ENCODE data around the gene ULK4.
A peak's percentile ranks its signal among the peaks of the same experiment; 100 is the strongest.

The ULK4 gene

DNA sequence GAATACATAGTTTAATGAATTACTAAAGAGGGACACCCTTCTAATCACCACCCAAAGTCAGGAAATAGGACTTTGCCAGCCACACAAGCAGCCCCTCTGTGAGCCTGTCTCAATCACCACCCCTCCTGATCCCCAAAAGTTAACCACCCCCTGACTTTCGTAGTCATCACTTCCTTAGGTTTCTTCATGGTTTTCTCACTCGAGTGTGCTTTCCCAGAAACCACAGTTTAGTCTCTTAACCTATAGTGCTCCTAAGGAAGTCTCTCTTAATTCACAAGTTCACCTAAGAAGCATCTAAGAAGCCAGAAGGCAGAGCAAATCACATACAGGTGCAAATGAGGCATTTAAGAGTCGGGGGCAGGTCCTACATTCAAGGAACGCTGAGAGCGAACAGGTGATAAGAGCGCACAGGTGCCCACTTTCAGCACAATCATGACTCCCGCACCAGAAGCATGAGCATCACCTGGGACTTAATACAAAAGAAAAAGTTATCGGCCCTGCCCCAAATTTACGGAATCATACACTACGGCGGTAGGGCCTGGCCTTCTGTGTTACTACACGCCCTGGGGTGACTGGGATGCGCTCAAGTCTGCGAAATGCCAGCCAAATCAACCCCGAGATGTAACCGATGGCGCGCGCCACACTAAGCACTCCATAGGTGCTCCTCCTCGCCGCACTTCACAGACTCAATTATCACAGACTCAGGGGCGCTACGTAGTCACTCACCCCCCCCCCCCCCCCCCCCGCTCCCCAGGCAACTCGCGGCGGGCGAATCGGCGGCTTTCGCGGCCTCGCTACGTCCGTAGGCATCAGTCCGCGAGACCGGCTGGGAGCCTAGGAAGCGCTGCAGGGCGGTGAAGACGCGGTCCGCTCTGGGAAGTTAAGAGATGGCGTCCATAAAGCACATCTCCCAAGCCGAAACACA lies 815 bp downstream of the ULK4 start (continued):
- no peak for TF ChIP-seq AEBP2 (tag by site-specific recombination; IDR thresholded peaks at IDR 0.05; ENCODE audit: borderline replicate concordance)
- no peak for TF ChIP-seq ZNF23 (tag by site-specific recombination; IDR thresholded peaks at IDR 0.05; ENCODE audit: borderline replicate concordance)
- TF ChIP-seq, protein P1, sequence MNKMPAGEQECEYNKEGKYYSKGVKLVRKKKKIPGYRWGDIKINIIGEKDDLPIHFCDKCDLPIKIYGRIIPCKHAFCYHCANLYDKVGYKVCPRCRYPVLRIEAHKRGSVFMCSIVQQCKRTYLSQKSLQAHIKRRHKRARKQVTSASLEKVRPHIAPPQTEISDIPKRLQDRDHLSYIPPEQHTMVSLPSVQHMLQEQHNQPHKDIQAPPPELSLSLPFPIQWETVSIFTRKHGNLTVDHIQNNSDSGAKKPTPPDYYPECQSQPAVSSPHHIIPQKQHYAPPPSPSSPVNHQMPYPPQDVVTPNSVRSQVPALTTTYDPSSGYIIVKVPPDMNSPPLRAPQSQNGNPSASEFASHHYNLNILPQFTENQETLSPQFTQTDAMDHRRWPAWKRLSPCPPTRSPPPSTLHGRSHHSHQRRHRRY (tag by site-specific recombination; IDR thresholded peaks at IDR 0.05): no peak
- TF ChIP-seq SCRT2 (tag by site-specific recombination; IDR thresholded peaks at IDR 0.05): peak; percentile 82
- no peak for TF ChIP-seq ZNF571 (tag by site-specific recombination; IDR thresholded peaks at IDR 0.05)
- no peak for TF ChIP-seq MYNN (tag by site-specific recombination; IDR thresholded peaks at IDR 0.05; ENCODE audit: borderline replicate concordance)
- no peak for TF ChIP-seq ZNF169 (tag by site-specific recombination; IDR thresholded peaks at IDR 0.05)
- no peak for TF ChIP-seq ZNF785 (tag by site-specific recombination; IDR thresholded peaks at IDR 0.05)
- no peak for TF ChIP-seq ZNF221 (tag by site-specific recombination; IDR thresholded peaks at IDR 0.05; ENCODE audit: borderline replicate concordance)
- TF ChIP-seq PRDM1 (tag by site-specific recombination; IDR thresholded peaks at IDR 0.05): no peak
- no peak for TF ChIP-seq SP2 (tag by site-specific recombination; IDR thresholded peaks at IDR 0.05)
- no peak for TF ChIP-seq MZF1 (tag by site-specific recombination; IDR thresholded peaks at IDR 0.05; ENCODE audit: borderline replicate concordance)
- no peak for TF ChIP-seq GFI1B (tag by site-specific recombination; IDR thresholded peaks at IDR 0.05)

DNA sequence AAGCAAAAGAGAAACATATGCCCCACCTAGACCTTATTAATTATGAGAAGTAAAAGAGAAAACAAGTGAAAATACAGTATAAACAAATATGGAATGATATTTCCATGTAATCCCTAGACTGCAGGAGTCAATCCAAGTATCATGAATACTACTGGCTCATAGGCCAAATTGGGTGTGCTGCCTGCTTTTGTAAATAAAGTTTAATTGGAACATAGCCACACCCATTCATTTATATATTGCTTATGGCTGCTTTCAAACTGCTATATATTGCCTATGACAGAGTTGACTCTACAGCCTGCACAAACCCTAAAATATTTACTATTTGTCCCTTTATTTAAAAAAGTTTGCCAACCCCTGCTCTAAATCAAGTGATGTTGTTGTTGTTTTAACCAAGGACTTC lies 5.3 kb downstream of the ULK4 start:
- CTCF ChIA-PET: no interaction called here
- TF ChIP-seq ZNF146 (tag by site-specific recombination; IDR thresholded peaks at IDR 0.05) (no peak), ZNF292 (tag by site-specific recombination; IDR thresholded peaks at IDR 0.05; ENCODE audit: borderline replicate concordance, low read depth) (no peak), SETDB1 (IDR thresholded peaks at IDR 0.05; ENCODE audit: insufficient read length, low read length) (no peak)
- TF ChIP-seq, protein P2, sequence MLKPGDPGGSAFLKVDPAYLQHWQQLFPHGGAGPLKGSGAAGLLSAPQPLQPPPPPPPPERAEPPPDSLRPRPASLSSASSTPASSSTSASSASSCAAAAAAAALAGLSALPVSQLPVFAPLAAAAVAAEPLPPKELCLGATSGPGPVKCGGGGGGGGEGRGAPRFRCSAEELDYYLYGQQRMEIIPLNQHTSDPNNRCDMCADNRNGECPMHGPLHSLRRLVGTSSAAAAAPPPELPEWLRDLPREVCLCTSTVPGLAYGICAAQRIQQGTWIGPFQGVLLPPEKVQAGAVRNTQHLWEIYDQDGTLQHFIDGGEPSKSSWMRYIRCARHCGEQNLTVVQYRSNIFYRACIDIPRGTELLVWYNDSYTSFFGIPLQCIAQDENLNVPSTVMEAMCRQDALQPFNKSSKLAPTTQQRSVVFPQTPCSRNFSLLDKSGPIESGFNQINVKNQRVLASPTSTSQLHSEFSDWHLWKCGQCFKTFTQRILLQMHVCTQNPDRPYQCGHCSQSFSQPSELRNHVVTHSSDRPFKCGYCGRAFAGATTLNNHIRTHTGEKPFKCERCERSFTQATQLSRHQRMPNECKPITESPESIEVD (tag by site-specific recombination; IDR thresholded peaks at IDR 0.05): no peak
- POLR2A ChIA-PET: no interaction called here

GRCh38 chr3:41955192-41955591 lies 6.7 kb downstream of the ULK4 start:
- H3K4me3 ChIP-seq (ENCODE audit: low read depth, low read length): no peak overlapping the region
- no peak overlapping the region for H3K27ac ChIP-seq (ENCODE audit: extremely low read depth, low read depth, low read length)
- H3K9me3 ChIP-seq (ENCODE audit: control insufficient read depth, insufficient read depth, low read depth, low read length): no peaks in the 10 kb centered on the region
- no peaks in the 10 kb centered on the region; a peak in 1 of 3 replicates for H3K36me3 ChIP-seq (ENCODE audit: control insufficient read depth in 2 of 2, insufficient read depth in 1 of 2, low read length in 2 of 2)
- CTCF ChIA-PET: interaction anchor here (0.6 kb wide), 1 partner anchor 144 kb away, joined by 3 read pairs; no protein-coding TSS in a partner anchor
- H3K4me1 ChIP-seq (ENCODE audit: control insufficient read depth, insufficient read depth, low read length): no peaks in the 10 kb centered on the region
- POLR2A ChIA-PET: no interaction called here
- TF ChIP-seq ZNF114 (tag by site-specific recombination; IDR thresholded peaks at IDR 0.05) (no peak), ZNF600 (tag by site-specific recombination; IDR thresholded peaks at IDR 0.05) (no peak), BCL6B (tag by site-specific recombination; IDR thresholded peaks at IDR 0.05) (no peak), AEBP2 (tag by site-specific recombination; IDR thresholded peaks at IDR 0.05; ENCODE audit: borderline replicate concordance) (no peak), ZNF704 (tag by site-specific recombination; IDR thresholded peaks at IDR 0.05) (no peak), ZNF558 (tag by site-specific recombination; IDR thresholded peaks at IDR 0.05) (no peak)

More for the DNA sequence above, 5.3 kb downstream of the ULK4 start:
- Histone ChIP-seq H3K9me3 (ENCODE audit: control insufficient read depth, insufficient read depth, low read depth, low read length) (no peaks in the 10 kb centered on the region), H3K4me1 (ENCODE audit: control insufficient read depth, insufficient read depth, low read length) (no peaks in the 10 kb centered on the region), H3K27ac (ENCODE audit: extremely low read depth, low read depth, low read length) (no peak overlapping the region), H3K4me3 (ENCODE audit: low read depth, low read length) (no peak overlapping the region), H3K36me3 (ENCODE audit: control insufficient read depth in 2 of 2, insufficient read depth in 1 of 2, low read length in 2 of 2) (no peaks in the 10 kb centered on the region)
